HG03039 (cell line): Measurements from ENCODE around the gene RAB31.

ENCODE experiments used
- ATAC-seq: cut with Tn5 transposase; IDR thresholded peaks from one replicate; pipeline ENCODE4 v1.9.1; 2021; ENCODE audit warnings: mild to moderate bottlenecking, moderate library complexity; ENCODE audit not compliant: unreplicated experiment

The RAB31 gene

GRCh38 chr18:9691235-9691634, 16.9 kb upstream of the RAB31 start:
- ATAC-seq = no peak

- ATAC-seq = no peak
Observed at GRCh38 chr18:9694174-9694573, 13.9 kb upstream of the RAB31 start.

GRCh38 chr18:9694952-9695495, 13.1 kb upstream of the RAB31 start:
- no peak for ATAC-seq

GRCh38 chr18:9695605-9696004, 12.5 kb upstream of the RAB31 start:
- ATAC-seq = no peak

GRCh38 chr18:9696112-9696511, 12.0 kb upstream of the RAB31 start:
- no peak for ATAC-seq

- ATAC-seq = no peak
Observed at GRCh38 chr18:9696701-9697100, 11.4 kb upstream of the RAB31 start.

GRCh38 chr18:9697121-9697520, 11.0 kb upstream of the RAB31 start:
- no peak for ATAC-seq

- ATAC-seq = no peak
Observed at GRCh38 chr18:9698497-9698896, 9.6 kb upstream of the RAB31 start.

GRCh38 chr18:9700261-9700796, 7.8 kb upstream of the RAB31 start:
- ATAC-seq = no peak

GRCh38 chr18:9701609-9702349, 6.3 kb upstream of the RAB31 start:
- ATAC-seq = no peak

GRCh38 chr18:9704233-9705118, 3.6 kb upstream of the RAB31 start:
- no peak for ATAC-seq

- no peak for ATAC-seq
Observed at GRCh38 chr18:9705183-9705829, 2.8 kb upstream of the RAB31 start.

- no peak for ATAC-seq
Observed at GRCh38 chr18:9706081-9706935, 1.8 kb upstream of the RAB31 start.

- ATAC-seq = no peak
Observed at GRCh38 chr18:9707381-9708056, 582 bp upstream of the RAB31 start.

GRCh38 chr18:9708434-9709303, 568 bp downstream of the RAB31 start:
- no peak for ATAC-seq

- no peak for ATAC-seq
Observed at GRCh38 chr18:9709304-9709877, 1.3 kb downstream of the RAB31 start.

- ATAC-seq = no peak
Observed at GRCh38 chr18:9710037-9710436, 1.9 kb downstream of the RAB31 start.
